GM19240 (cell line): ENCODE measurements around the gene PRSS2.

Experiments
- DNase-seq: peaks from one replicate; pipeline ENCODE4 v3.0.0; 2011; ENCODE audit warnings: low spot score; ENCODE audit not compliant: insufficient read length

Gene PRSS2

GRCh38 chr7:142787034-142787768 is 16.4 kb downstream of the PRSS2 start:
- DNase-seq: no peak

GRCh38 chr7:142787783-142788182 is 17.0 kb downstream of the PRSS2 start:
- no peak for DNase-seq

- DNase-seq: no peak
Observed at GRCh38 chr7:142788303-142789289, 17.8 kb downstream of the PRSS2 start.

- no peak for DNase-seq
Observed at GRCh38 chr7:142789441-142789840, 18.7 kb downstream of the PRSS2 start.

- no peak for DNase-seq
Observed at GRCh38 chr7:142790056-142790455, 19.3 kb downstream of the PRSS2 start.

- no peak for DNase-seq
Observed at GRCh38 chr7:142790555-142790954, 19.8 kb downstream of the PRSS2 start.

- DNase-seq: no peak
Observed at GRCh38 chr7:142791502-142791901, 20.7 kb downstream of the PRSS2 start.

- no peak for DNase-seq
Observed at GRCh38 chr7:142792129-142792528, 21.4 kb downstream of the PRSS2 start.

GRCh38 chr7:142792593-142792992 is 21.8 kb downstream of the PRSS2 start:
- DNase-seq: no peak

GRCh38 chr7:142793156-142793555 is 22.4 kb downstream of the PRSS2 start:
- DNase-seq: no peak

GRCh38 chr7:142795339-142795863 is 24.6 kb downstream of the PRSS2 start:
- DNase-seq: no peak

- no peak for DNase-seq
Observed at GRCh38 chr7:142796001-142796500, 25.3 kb downstream of the PRSS2 start.

- DNase-seq: no peak
Observed at GRCh38 chr7:142796501-142797390, 26.0 kb downstream of the PRSS2 start.

- DNase-seq: no peak
Observed at GRCh38 chr7:142797391-142798377, 26.9 kb downstream of the PRSS2 start.

GRCh38 chr7:142798451-142799436 is 28.0 kb downstream of the PRSS2 start:
- no peak for DNase-seq

- no peak for DNase-seq
Observed at GRCh38 chr7:142799437-142799835, 28.7 kb downstream of the PRSS2 start.

- DNase-seq: no peak
Observed at GRCh38 chr7:142800088-142800487, 29.3 kb downstream of the PRSS2 start.

- DNase-seq: no peak
Observed at GRCh38 chr7:142800699-142801260, 30.0 kb downstream of the PRSS2 start.
